ENCODE results near the gene TCAP.

DNA sequence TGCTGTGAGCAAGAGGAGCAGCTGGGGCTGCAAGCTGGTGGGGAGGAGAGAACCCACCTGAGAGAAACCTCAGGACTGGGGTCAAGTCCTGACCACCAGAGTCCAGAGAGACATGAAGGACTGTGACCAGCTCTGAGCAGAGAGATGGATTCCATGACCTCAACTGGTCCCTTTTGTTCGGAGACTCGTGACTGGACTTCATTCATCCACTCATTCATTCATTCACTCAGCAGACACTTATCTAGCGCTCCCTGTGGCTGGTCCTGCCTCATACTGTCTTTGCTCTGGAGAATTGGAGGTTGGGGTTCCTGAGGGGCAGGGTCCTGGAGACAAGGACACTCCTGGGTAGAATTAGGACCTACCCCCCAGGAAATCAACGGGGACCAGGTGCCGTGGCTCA, 38.8 kb downstream of the TCAP start:
- TF ChIP-seq GATA3 (IDR thresholded peaks at IDR 0.05; ENCODE audit: low read depth, low read length) (no peak), GATA2 (IDR thresholded peaks at IDR 0.05; ENCODE audit: low read depth, low read length) (no peak)
